CD14-positive monocyte (primary cell): ENCODE data around the gene SHISAL1. TPM values are rescaled to one million over a fixed set of nuclear protein-coding genes. Genes with fewer than 3 reads are reported as not detected.

Source experiments
- DNase-seq, 3 donors: peaks; one replicate each; pipeline ENCODE4 v3.0.0-alpha.2; 2011 to 2022
- H2AFZ ChIP-seq: 2 replicates; pipeline ENCODE4 v1.6.0; 2012; ENCODE audit warnings: mild to moderate bottlenecking, low read depth, low read length, inconsistent platforms; ENCODE audit not compliant: insufficient read depth, poor library complexity, severe bottlenecking
- H3K27ac ChIP-seq, 2 donors: 1 replicate in 1 of 2; 2 replicates in 1 of 2; pipeline ENCODE4 v1.5.1; 2012 to 2013; ENCODE audit warnings: low read length in 2 of 2, control low read depth in 1 of 2, inconsistent platforms in 1 of 2, low read depth in 1 of 2, mild to moderate bottlenecking in 1 of 2
- H3K27me3 ChIP-seq, 2 donors: one replicate each; pipeline versions ENCODE4 v1.6.0 to v1.6.1; 2011 to 2013; ENCODE audit warnings: low read length in 2 of 2; ENCODE audit not compliant: control insufficient read depth in 2 of 2, insufficient read depth in 2 of 2
- H3K36me3 ChIP-seq, 2 donors: replicated peaks in 1 of 2; 1 replicate in 1 of 2; 2 replicates in 1 of 2; pipeline versions ENCODE4 v1.5.1 to v1.6.1; 2012 to 2013; ENCODE audit warnings: low read length in 2 of 2, control low read depth in 1 of 2, inconsistent platforms in 1 of 2, mild to moderate bottlenecking in 1 of 2; ENCODE audit not compliant: insufficient read depth in 2 of 2, control insufficient read depth in 1 of 2
- H3K4me1 ChIP-seq, 2 donors: 1 replicate in 1 of 2; 2 replicates in 1 of 2; pipeline versions ENCODE4 v1.5.1 to v1.6.1; 2012 to 2013; ENCODE audit warnings: low read length in 2 of 2, control low read depth in 1 of 2, inconsistent platforms in 1 of 2, mild to moderate bottlenecking in 1 of 2, moderate library complexity in 1 of 2; ENCODE audit not compliant: insufficient read depth in 2 of 2, control insufficient read depth in 1 of 2
- H3K4me2 ChIP-seq: replicated peaks from 2 replicates; pipeline ENCODE3; 2012; ENCODE audit warnings: low read length, moderate library complexity, mild to moderate bottlenecking; ENCODE audit not compliant: poor library complexity, severe bottlenecking; ENCODE audit errors: extremely low read depth
- H3K4me3 ChIP-seq, 3 experiments: fragments of 200-600 bp in 1 of 3; sonication (generic) in 1 of 3; replicated peaks in 1 of 3; 1 replicate in 2 of 3; 2 replicates in 1 of 3; pipeline ENCODE4 v1.5.1; 2011 to 2013; ENCODE audit warnings: low read length in 3 of 3, mild to moderate bottlenecking in 3 of 3, control low read depth in 2 of 3, low read depth in 2 of 3, inconsistent platforms in 1 of 3, moderate library complexity in 1 of 3
- H3K79me2 ChIP-seq: 2 replicates; pipeline ENCODE4 v1.6.0; 2012; ENCODE audit warnings: mild to moderate bottlenecking, control low read depth, inconsistent platforms, low read length, moderate library complexity; ENCODE audit not compliant: insufficient read depth
- H3K9ac ChIP-seq: 2 replicates; pipeline ENCODE4 v1.6.0; 2017; ENCODE audit warnings: low read length, mild to moderate bottlenecking; ENCODE audit not compliant: insufficient read depth, poor library complexity, severe bottlenecking
- H3K9me3 ChIP-seq, 2 donors: replicated peaks in 1 of 2; 1 replicate in 1 of 2; 2 replicates in 1 of 2; pipeline versions ENCODE4 v1.5.1 to v1.6.1; 2012 to 2013; ENCODE audit warnings: low read length in 2 of 2, control low read depth in 1 of 2; ENCODE audit not compliant: control insufficient read depth in 1 of 2, insufficient read depth in 1 of 2
- H4K20me1 ChIP-seq: 2 replicates; pipeline ENCODE4 v1.6.0; 2012; ENCODE audit warnings: mild to moderate bottlenecking, low read length, control low read depth, moderate library complexity; ENCODE audit not compliant: insufficient read depth
- H3K27ac Mint-ChIP-seq, 7 donors: one replicate each; pipeline ENCODE4 v1.8.0; 2020; ENCODE audit warnings: mild to moderate bottlenecking in 7 of 7, mixed read lengths in 7 of 7, moderate library complexity in 6 of 7, inconsistent platforms in 2 of 7
- H3K27me3 Mint-ChIP-seq, 3 donors: one replicate each; pipeline ENCODE4 v1.8.0; 2021 to 2022; ENCODE audit warnings: low read depth in 3 of 3, mild to moderate bottlenecking in 3 of 3, mixed read lengths in 3 of 3, moderate library complexity in 3 of 3, inconsistent platforms in 1 of 3
- H3K36me3 Mint-ChIP-seq, 2 donors: one replicate each; pipeline ENCODE4 v1.8.0; 2020; ENCODE audit warnings: mixed read lengths in 2 of 2, inconsistent platforms in 1 of 2, mild to moderate bottlenecking in 1 of 2
- H3K4me1 Mint-ChIP-seq: one replicate; pipeline ENCODE4 v1.8.0; 2020; ENCODE audit warnings: mild to moderate bottlenecking, mixed read lengths
- H3K4me3 Mint-ChIP-seq, 2 donors: one replicate each; pipeline ENCODE4 v1.8.0; 2020; ENCODE audit warnings: mild to moderate bottlenecking in 2 of 2, mixed read lengths in 2 of 2, moderate library complexity in 1 of 2
- H3K9me3 Mint-ChIP-seq, 7 donors: one replicate each; pipeline ENCODE4 v1.8.0; 2020 to 2022; ENCODE audit warnings: mixed read lengths in 7 of 7, mild to moderate bottlenecking in 6 of 7, moderate library complexity in 6 of 7, inconsistent platforms in 2 of 7
- WGBS: methylation state at CpG from one replicate; pipeline ENCODE4 v1.1.5; 2013; ENCODE audit warnings: missing lambda C conversion rate; ENCODE audit not compliant: insufficient coverage; 5-methylcytosine and 5-hydroxymethylcytosine counted together
- intact Hi-C, 2 donors: fragments of 100-400 bp; cut with micrococcal nuclease; formaldehyde crosslinking; loops; one replicate each; pipeline versions ENCODE4 v1.15.0 to v1.15.1; 2023
- polyA plus RNA-seq, 3 donors: library from polyadenylated mRNA; depleted of rRNA in 1 of 3; unstranded in 2 of 3; stranded (reverse) in 1 of 3; fragments of 300-500 nt in 2 of 3; fragments of >200 nt in 1 of 3; fragmentation: Illumina TruSeq in 2 of 3; gene quantifications; 1 replicate in 2 of 3; 2 replicates in 1 of 3; pipeline ENCODE4 v1.2.3, GENCODE V29; 2012 to 2021
- TF ChIP-seq, protein P1 (sequence below): fragments of 200-600 bp; IDR thresholded peaks from one replicate; pipeline ENCODE4 v1.8.0; 2022; ENCODE audit warnings: antibody characterized with exemption, mild to moderate bottlenecking

Gene SHISAL1
- polyA plus RNA-seq, 3 donors = not detected

DNA sequence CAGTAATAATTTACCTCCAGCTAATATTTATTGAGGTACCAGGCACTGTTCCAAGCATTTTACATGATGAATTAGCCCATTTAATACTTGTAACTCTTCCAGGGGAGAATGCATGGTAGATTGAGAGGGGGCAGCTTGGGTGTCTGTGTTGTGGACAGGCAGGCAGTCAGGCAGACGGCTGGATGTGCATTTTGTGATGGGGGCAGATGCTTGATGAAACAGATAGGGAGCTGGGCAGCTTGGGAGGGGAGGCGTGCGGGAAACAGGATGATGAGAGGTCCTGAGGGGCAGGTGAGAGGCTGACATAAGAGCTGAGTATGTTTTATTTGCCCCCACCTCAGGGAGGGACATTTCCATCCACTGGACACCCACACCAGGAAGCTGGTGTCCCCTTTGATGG is 33.1 kb upstream of the SHISAL1 start:
- no peaks in the 10 kb centered on the region for H3K9me3 ChIP-seq
- no peak overlapping the region for H3K27ac ChIP-seq
- H3K4me1 Mint-ChIP-seq = no peaks in the 10 kb centered on the region
- no peak overlapping the region for H3K4me2 ChIP-seq
- H3K27me3 ChIP-seq = no peaks in the 10 kb centered on the region
- no peak overlapping the region for H3K9ac ChIP-seq
- H3K4me1 ChIP-seq = no peaks in the 10 kb centered on the region
- no peak overlapping the region for H3K4me3 Mint-ChIP-seq
- H3K36me3 Mint-ChIP-seq = no peaks in the 10 kb centered on the region
- intact Hi-C loops = no loop called here
- H3K4me3 ChIP-seq = no peak overlapping the region
- H3K36me3 ChIP-seq = no peaks in the 10 kb centered on the region
- no peaks in the 10 kb centered on the region for H4K20me1 ChIP-seq
- TF ChIP-seq, protein P1, sequence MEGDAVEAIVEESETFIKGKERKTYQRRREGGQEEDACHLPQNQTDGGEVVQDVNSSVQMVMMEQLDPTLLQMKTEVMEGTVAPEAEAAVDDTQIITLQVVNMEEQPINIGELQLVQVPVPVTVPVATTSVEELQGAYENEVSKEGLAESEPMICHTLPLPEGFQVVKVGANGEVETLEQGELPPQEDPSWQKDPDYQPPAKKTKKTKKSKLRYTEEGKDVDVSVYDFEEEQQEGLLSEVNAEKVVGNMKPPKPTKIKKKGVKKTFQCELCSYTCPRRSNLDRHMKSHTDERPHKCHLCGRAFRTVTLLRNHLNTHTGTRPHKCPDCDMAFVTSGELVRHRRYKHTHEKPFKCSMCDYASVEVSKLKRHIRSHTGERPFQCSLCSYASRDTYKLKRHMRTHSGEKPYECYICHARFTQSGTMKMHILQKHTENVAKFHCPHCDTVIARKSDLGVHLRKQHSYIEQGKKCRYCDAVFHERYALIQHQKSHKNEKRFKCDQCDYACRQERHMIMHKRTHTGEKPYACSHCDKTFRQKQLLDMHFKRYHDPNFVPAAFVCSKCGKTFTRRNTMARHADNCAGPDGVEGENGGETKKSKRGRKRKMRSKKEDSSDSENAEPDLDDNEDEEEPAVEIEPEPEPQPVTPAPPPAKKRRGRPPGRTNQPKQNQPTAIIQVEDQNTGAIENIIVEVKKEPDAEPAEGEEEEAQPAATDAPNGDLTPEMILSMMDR = no peak
- H3K9me3 Mint-ChIP-seq = no peaks in the 10 kb centered on the region
- WGBS = 50% methylated on average over 1 of the region's 3 CpGs
- peaks cover 6 to 14% (median 11%) of the 10 kb centered on the region in 3 donors for H3K27me3 Mint-ChIP-seq
- H3K27ac Mint-ChIP-seq = peak overlapping the region in 1 of 7 donors; percentile 30
- no peak for DNase-seq
- no peaks in the 10 kb centered on the region for H3K79me2 ChIP-seq
- H2AFZ ChIP-seq = no peak overlapping the region

DNA sequence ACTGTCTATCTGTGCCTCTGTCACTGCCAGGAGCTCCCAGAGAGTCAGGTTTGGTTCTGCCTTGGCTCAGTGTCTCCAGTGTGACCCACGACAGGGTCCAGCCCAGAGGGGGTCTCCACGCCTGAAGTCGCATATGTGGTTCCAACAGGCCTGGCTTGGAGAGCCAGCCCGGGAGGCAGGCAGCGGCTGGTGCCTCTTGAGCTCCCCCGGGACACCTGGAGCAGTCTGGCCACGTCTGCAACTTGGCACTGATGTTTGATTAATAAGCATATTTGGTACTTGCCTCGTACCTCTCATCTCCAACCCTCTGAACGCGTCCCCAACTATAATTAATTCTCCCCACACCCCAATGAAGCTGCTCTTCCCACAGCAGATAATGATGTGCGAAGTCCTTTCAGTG is 31.7 kb upstream of the SHISAL1 start:
- no peak overlapping the region for H3K27ac Mint-ChIP-seq
- H3K36me3 Mint-ChIP-seq = no peaks in the 10 kb centered on the region
- no peaks in the 10 kb centered on the region for H3K27me3 ChIP-seq
- H3K27me3 Mint-ChIP-seq = peaks cover 4 to 13% (median 12%) of the 10 kb centered on the region in 3 donors
- no peaks in the 10 kb centered on the region for H3K9me3 ChIP-seq
- intact Hi-C loops = no loop called here
- no peak overlapping the region for H3K27ac ChIP-seq
- no peaks in the 10 kb centered on the region for H3K79me2 ChIP-seq
- no peaks in the 10 kb centered on the region for H3K4me1 Mint-ChIP-seq
- H2AFZ ChIP-seq = no peak overlapping the region
- TF ChIP-seq, protein P1 = no peak
- no peak overlapping the region for H3K9ac ChIP-seq
- peak overlapping the region in 1 of 2 donors; percentile 20 for H3K4me3 Mint-ChIP-seq
- no peaks in the 10 kb centered on the region for H3K9me3 Mint-ChIP-seq
- no peak overlapping the region for H3K4me3 ChIP-seq
- no peaks in the 10 kb centered on the region for H4K20me1 ChIP-seq
- H3K4me1 ChIP-seq = no peaks in the 10 kb centered on the region
- H3K36me3 ChIP-seq = no peaks in the 10 kb centered on the region
- WGBS = 80% methylated on average over 4 of the region's 11 CpGs
- H3K4me2 ChIP-seq = no peak overlapping the region
- DNase-seq = no peak
